GM21423 (cell line): ENCODE measurements around the gene CDC14A.

Experiments used
- ATAC-seq: cut with Tn5 transposase; IDR thresholded peaks from one replicate; pipeline ENCODE4 v1.9.1; 2021; ENCODE audit warnings: mild to moderate bottlenecking, moderate library complexity; ENCODE audit not compliant: unreplicated experiment

Gene CDC14A

DNA sequence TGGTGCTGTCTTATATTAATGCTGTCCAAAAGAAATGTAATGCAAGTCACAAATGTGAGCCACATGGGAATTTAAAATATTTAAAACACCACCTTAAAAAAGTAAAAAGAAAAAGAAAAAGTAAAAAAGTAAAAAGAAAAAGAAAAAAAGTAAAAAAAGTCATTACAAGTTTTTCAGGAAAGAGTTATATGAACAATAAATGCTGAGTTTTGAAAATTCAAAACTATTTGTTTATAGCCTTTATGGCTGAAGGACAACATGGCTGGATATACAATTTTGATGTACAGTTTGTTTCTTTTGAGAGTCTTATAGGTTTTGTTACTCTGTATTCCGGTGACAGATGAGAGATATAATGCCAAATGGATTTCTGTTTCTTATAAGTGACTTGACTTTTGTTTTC is 214.8 kb downstream of the CDC14A start:
- no peak for ATAC-seq
